Activated B cell treated with CpG ODN at 0.5 μM for 24 hours (primary cell): Measurements from ENCODE around the gene FABP7. TPM values are rescaled to one million over a fixed set of nuclear protein-coding genes. Genes with fewer than 3 reads are reported as not detected.

Source experiments
- ATAC-seq: fragments of 200-7000 bp; cut with Tn5 transposase; one replicate; pipeline ENCODE4 v1.10.0; 2021; ENCODE audit warnings: low read depth, mild to moderate bottlenecking, moderate library complexity
- CTCF ChIA-PET: fragments of 350-600 bp; sonication (Branson Sonifier 250); formaldehyde crosslinking; loops from one replicate; lab custom pipeline; 2021; ENCODE audit warnings: antibody characterized with exemption; lab: Charles Lee
- POLR2A ChIA-PET: fragments of 350-600 bp; sonication (Branson Sonifier 250); formaldehyde crosslinking; loops from one replicate; lab custom pipeline; 2021; ENCODE audit warnings: antibody characterized with exemption; lab: Charles Lee
- DNase-seq: peaks from one replicate; pipeline ENCODE4 v3.0.0; 2022
- H3K27ac Mint-ChIP-seq: one replicate; pipeline ENCODE4 v1.8.0; 2020; ENCODE audit warnings: mixed read lengths
- H3K27me3 Mint-ChIP-seq: one replicate; pipeline ENCODE4 v1.8.0; 2021; ENCODE audit warnings: mixed read lengths
- H3K36me3 Mint-ChIP-seq: one replicate; pipeline ENCODE4 v1.8.0; 2021; ENCODE audit warnings: low read depth, mixed read lengths
- H3K4me1 Mint-ChIP-seq: one replicate; pipeline ENCODE4 v1.8.0; 2021; ENCODE audit warnings: mixed read lengths
- H3K4me3 Mint-ChIP-seq: one replicate; pipeline ENCODE4 v1.8.0; 2020; ENCODE audit warnings: mild to moderate bottlenecking, mixed read lengths
- H3K9me3 Mint-ChIP-seq: one replicate; pipeline ENCODE4 v1.8.0; 2020; ENCODE audit warnings: mixed read lengths
- intact Hi-C: fragments of 100-400 bp; cut with micrococcal nuclease; formaldehyde crosslinking; loops from one replicate; pipeline ENCODE4 v1.15.1; 2024
- total RNA-seq: library from RNA; stranded (reverse); gene quantifications from 2 replicates; pipeline ENCODE4 v1.2.3, GENCODE V29; 2022
- TF ChIP-seq, protein P1 (sequence below): fragments of 200-600 bp; IDR thresholded peaks from one replicate; pipeline ENCODE4 v1.8.0; 2022; ENCODE audit warnings: antibody characterized with exemption, mild to moderate bottlenecking

Gene FABP7
- total RNA-seq, 1 donor from 2014 or later: not detected

- TF ChIP-seq, protein P1, sequence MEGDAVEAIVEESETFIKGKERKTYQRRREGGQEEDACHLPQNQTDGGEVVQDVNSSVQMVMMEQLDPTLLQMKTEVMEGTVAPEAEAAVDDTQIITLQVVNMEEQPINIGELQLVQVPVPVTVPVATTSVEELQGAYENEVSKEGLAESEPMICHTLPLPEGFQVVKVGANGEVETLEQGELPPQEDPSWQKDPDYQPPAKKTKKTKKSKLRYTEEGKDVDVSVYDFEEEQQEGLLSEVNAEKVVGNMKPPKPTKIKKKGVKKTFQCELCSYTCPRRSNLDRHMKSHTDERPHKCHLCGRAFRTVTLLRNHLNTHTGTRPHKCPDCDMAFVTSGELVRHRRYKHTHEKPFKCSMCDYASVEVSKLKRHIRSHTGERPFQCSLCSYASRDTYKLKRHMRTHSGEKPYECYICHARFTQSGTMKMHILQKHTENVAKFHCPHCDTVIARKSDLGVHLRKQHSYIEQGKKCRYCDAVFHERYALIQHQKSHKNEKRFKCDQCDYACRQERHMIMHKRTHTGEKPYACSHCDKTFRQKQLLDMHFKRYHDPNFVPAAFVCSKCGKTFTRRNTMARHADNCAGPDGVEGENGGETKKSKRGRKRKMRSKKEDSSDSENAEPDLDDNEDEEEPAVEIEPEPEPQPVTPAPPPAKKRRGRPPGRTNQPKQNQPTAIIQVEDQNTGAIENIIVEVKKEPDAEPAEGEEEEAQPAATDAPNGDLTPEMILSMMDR: no peak
- POLR2A ChIA-PET: no interaction called here
- no peaks in the 10 kb centered on the region for H3K36me3 Mint-ChIP-seq
Observed at GRCh38 chr6:122810189-122810588, 30.7 kb downstream of the FABP7 start.

GRCh38 chr6:122817358-122817757 lies 37.8 kb downstream of the FABP7 start:
- TF ChIP-seq, protein P1: no peak
- H3K9me3 Mint-ChIP-seq: no peaks in the 10 kb centered on the region
- H3K36me3 Mint-ChIP-seq: no peaks in the 10 kb centered on the region
- no peaks in the 10 kb centered on the region for H3K27me3 Mint-ChIP-seq
- CTCF ChIA-PET: no interaction called here
- no peak overlapping the region for H3K4me3 Mint-ChIP-seq
- POLR2A ChIA-PET: no interaction called here
- ATAC-seq: no peak
- no peaks in the 10 kb centered on the region for H3K4me1 Mint-ChIP-seq
- intact Hi-C loops: no loop called here
- H3K27ac Mint-ChIP-seq: no peak overlapping the region
- no peak for DNase-seq

More at GRCh38 chr6:122810189-122810588, 30.7 kb downstream of the FABP7 start:
- H3K27me3 Mint-ChIP-seq: no peaks in the 10 kb centered on the region
- no peak for DNase-seq
- H3K9me3 Mint-ChIP-seq: no peaks in the 10 kb centered on the region
- no peaks in the 10 kb centered on the region for H3K4me1 Mint-ChIP-seq
- CTCF ChIA-PET: no interaction called here
- no peak for ATAC-seq
- intact Hi-C loops: no loop called here
- H3K27ac Mint-ChIP-seq: no peak overlapping the region
- no peak overlapping the region for H3K4me3 Mint-ChIP-seq

GRCh38 chr6:122817766-122818165 lies 38.2 kb downstream of the FABP7 start:
- no peak overlapping the region for H3K27ac Mint-ChIP-seq
- CTCF ChIA-PET: no interaction called here

GRCh38 chr6:122818866-122819265 lies 39.4 kb downstream of the FABP7 start:
- CTCF ChIA-PET: no interaction called here
- H3K36me3 Mint-ChIP-seq: no peaks in the 10 kb centered on the region
- POLR2A ChIA-PET: no interaction called here

More at GRCh38 chr6:122817766-122818165, 38.2 kb downstream of the FABP7 start:
- no peak for ATAC-seq
- H3K36me3 Mint-ChIP-seq: no peaks in the 10 kb centered on the region
- intact Hi-C loops: no loop called here
- H3K4me1 Mint-ChIP-seq: no peaks in the 10 kb centered on the region
- no peaks in the 10 kb centered on the region for H3K27me3 Mint-ChIP-seq
- TF ChIP-seq, protein P1: no peak
- H3K4me3 Mint-ChIP-seq: no peak overlapping the region
- H3K9me3 Mint-ChIP-seq: no peaks in the 10 kb centered on the region
- DNase-seq: no peak
- POLR2A ChIA-PET: no interaction called here

DNA sequence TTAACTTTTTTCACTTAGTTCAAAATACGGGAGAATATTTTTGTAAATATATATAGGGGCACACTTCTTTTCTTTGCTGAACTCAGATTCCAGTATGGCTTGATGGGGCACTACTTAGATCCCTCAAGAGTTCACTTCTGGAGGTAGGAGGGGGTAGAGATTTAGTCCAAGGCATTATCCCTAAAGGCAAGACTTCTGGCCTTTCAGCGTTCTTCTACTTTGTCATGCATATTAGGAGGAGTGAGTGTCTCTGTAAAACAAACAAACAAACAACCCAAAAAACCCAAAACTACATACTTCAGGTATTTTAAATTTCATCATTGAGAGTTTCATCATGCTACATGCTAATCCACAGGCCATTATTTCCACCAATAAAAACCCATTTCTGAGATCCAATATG lies 41.6 kb downstream of the FABP7 start:
- Mint-ChIP-seq H3K27ac (no peak overlapping the region), H3K27me3 (no peaks in the 10 kb centered on the region)
- CTCF ChIA-PET: no interaction called here

More at GRCh38 chr6:122818866-122819265, 39.4 kb downstream of the FABP7 start:
- H3K9me3 Mint-ChIP-seq: no peaks in the 10 kb centered on the region
- no peaks in the 10 kb centered on the region for H3K27me3 Mint-ChIP-seq
- ATAC-seq: no peak
- H3K4me1 Mint-ChIP-seq: no peaks in the 10 kb centered on the region
- TF ChIP-seq, protein P1: no peak
- H3K27ac Mint-ChIP-seq: no peak overlapping the region
- no peak for DNase-seq
- no peak overlapping the region for H3K4me3 Mint-ChIP-seq
- intact Hi-C loops: no loop called here

More for the DNA sequence above, 41.6 kb downstream of the FABP7 start:
- DNase-seq (no peak), ATAC-seq (no peak)
- Mint-ChIP-seq H3K4me3 (no peak overlapping the region), H3K36me3 (no peaks in the 10 kb centered on the region), H3K9me3 (no peaks in the 10 kb centered on the region), H3K4me1 (no peaks in the 10 kb centered on the region)
- intact Hi-C loops: no loop called here
- TF ChIP-seq, protein P1: no peak
- POLR2A ChIA-PET: no interaction called here
